NCI-H1092 (cell line): ENCODE data around the gene MAMDC4.
"Not testable (repeated sequence)": the region's sequence is repeated elsewhere in the genome, so short reads cannot be mapped to it uniquely, and the experiment has no call there.

ENCODE experiments used
- DNase-seq: peaks from one replicate; lab custom pipeline; 2025; lab: John Stamatoyannopoulos, UW

Gene MAMDC4

DNA sequence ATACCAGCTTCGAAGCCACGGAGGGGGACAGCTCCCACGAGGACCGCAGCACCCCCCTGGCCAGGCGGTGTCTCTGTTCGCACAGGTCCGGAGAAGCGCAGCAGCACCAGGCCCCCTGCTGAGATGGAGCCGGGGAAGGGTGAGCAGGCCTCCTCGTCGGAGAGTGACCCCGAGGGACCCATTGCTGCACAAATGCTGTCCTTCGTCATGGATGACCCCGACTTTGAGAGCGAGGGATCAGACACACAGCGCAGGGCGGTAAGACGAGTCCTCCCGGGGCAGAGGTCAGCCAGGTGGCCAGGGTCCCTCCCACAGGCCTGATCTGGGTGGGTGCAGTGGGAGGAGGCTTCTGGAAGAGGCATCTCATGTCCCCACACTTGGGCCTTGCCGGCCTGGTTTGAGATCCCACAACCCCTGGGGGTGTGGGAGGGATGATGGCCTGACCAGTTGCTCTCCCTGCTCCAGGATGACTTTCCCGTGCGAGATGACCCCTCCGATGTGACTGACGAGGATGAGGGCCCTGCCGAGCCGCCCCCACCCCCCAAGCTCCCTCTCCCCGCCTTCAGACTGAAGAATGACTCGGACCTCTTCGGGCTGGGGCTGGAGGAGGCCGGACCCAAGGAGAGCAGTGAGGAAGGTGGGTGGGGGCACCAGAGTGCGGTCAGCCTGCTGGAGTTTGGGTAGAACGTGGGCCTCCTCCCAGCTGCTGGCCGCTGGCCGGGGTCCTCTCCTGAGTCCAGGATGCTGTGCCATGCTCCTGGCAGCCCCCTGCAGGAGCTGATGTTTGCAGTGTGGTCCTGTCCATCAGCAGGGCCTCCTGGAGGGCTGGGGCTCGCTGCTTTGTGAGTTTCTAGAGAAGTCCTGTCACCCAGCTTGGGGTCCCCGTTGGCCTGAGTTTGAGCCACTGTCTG lies 12.7 kb upstream of the MAMDC4 start:
- no peak for DNase-seq

DNA sequence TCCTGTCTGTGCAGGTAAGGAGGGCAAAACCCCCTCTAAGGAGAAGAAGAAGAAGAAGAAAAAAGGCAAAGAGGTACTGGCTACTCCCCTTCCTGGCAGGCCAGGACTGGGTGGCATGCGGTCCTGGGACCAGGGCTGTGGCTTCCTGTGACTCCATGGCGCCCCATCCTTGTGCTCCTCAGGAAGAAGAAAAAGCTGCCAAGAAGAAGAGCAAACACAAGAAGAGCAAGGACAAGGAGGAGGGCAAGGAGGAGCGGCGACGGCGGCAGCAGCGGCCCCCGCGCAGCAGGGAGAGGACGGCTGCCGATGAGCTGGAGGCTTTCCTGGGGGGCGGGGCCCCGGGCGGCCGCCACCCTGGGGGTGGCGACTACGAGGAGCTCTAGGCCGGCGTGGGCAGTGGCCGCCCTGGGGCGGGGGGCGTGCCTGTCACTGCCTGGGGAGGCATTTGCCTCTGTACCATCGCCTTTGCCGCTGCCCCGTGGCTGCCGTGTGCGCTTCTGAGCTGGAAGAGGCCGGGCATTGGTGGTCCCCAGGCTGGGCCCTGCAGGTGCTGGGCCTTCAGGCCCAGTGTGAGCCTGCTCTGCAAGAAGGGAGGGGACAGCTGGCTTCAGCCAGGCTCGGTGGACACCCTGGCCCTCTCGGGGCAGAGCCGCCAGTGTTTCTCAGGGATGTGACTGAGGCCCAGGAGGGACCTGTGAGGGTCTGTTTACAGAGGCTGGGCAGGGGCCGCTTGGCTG lies 11.8 kb upstream of the MAMDC4 start:
- DNase-seq, result no peak

DNA sequence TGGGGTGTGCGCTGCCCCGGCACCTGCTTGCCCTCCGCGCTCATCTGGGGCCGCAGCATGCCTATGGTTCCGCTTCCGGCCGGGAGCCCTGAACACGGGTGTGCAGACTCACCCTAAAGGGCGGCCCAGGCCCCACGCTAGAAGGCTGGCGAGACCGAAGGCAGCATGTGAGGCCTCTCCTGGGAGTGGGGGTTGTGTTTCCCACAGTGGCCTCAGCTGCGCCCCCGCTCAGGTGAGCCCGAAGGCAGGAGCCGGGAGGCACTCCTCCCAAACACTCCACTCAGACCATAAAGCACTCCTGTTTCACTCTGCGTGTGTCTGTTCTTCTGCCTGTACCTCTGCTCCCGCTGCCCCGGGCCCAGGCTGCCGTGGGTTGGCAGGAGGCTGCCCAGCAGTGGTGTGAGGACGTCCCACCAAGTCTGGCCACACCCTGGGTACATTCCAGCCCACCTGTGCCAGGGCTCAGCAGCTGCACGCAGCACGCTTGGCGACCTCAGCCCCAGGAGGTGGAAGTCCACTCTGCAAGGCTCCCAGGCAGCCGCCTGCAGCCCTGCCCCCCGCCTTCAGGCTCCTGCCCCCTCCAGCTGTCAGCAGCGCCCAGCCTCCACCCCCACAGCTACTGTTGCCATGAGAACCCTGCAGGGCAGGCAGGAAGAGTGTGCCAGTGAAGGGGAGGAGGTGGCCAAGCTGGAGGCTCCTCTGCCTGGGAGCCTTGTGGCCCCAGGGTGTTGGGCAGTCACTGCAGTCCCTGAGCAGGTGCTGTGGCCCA lies 11.1 kb upstream of the MAMDC4 start:
- DNase-seq, result peak; percentile 76

DNA sequence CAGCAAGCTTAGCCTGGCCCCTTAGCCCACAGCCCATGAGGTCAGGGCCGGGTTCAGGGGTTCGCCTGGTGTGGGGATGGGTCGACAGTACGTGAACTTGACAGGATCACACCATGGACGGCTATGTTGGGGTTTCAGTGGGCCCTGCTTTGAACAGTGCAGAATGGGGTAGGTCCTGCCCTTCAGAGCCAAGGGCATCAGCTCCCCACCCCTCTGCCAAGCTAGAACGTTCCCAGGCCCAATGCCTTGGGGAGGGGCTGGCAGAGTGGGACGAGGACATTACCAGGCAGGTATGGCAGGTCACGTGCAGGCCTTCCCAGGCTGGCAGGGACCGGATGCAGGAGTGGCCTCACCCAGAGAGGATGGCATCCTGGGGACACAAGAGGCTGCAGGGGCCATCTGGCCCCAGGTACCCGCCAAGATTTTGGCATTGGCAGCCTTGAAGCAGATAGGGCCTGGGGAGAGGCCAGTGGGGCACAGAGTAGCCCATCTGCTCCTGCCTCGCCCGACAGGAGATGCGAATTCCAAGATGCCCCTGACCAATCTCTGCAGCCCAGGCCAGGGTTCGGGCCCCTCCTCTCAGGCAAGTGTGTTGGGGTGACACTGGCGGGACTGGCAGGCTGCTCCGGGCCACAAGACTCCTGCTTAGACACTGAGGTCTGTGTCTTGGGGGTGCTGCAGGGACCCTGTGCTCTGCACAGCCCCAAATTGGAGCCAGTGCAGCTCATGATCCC lies 10.3 kb upstream of the MAMDC4 start:
- not testable (repeated sequence) for DNase-seq

DNA sequence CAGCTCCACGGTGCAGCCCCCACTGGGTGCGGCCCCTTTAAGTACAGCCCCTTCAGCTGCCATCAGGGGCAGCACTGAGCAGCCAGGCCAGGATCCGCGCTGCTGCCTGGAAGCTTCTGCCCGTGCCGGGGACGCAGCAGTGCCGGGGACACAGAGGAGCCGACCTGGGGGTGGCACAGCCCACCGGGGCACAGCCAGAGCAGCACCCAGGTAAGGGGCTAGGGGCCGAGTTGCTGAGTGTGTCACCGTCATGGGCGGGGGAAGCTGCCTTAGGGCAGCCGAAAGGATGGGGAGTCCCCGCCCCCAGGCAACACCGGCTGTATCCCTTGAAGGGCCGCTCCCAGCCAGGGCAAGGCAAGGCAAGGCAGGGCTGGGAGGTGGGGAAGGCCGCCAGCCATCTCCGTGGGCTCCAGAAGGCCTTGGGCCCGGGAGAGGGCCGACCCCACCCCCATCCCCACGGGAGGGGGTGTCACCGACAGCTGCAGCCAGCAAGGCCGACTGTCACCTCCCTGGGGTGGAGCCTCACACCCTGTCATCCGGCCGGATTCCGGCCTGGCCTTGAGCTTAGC lies 9.7 kb upstream of the MAMDC4 start, which contains the start of gene AJM1:
TSS of gene AJM1 (plus strand) at position 99 of the 569 bp plus-strand sequence. CDS start 1,937 bp downstream, outside the sequence.
- peak; percentile 68 for DNase-seq

DNA sequence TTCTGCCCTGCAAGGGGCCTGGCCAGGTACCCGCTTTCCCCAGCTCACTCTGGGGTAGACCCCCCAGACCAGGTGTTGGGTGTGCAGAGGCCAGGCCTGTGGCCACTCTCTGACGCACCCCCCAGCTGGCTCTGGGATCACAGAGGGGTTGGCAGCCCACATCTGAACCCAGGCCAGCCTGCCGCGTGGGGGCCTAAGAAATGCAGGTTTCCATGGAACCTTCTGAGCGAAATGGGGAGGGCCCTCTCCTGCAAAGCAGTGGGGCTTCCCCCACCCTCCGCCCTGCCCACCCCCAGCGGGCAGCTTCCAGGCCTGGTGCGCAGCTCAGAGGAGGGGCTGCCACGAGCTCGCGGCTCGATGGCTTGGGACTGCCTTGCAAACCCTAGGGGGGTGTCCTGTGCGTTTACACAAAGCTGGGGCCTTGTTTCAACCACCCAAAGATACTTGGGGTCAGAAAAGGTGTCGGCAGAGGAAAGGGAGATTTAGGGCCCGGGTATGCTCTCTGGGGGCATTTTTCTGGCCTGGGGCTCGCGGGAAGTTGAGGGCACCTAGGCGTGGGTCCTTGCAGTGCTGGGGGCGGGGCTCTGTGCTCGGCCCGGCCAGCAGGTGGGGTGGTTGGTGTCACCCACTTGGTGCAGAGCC lies 8.9 kb upstream of the MAMDC4 start:
- not testable (repeated sequence) for DNase-seq

DNA sequence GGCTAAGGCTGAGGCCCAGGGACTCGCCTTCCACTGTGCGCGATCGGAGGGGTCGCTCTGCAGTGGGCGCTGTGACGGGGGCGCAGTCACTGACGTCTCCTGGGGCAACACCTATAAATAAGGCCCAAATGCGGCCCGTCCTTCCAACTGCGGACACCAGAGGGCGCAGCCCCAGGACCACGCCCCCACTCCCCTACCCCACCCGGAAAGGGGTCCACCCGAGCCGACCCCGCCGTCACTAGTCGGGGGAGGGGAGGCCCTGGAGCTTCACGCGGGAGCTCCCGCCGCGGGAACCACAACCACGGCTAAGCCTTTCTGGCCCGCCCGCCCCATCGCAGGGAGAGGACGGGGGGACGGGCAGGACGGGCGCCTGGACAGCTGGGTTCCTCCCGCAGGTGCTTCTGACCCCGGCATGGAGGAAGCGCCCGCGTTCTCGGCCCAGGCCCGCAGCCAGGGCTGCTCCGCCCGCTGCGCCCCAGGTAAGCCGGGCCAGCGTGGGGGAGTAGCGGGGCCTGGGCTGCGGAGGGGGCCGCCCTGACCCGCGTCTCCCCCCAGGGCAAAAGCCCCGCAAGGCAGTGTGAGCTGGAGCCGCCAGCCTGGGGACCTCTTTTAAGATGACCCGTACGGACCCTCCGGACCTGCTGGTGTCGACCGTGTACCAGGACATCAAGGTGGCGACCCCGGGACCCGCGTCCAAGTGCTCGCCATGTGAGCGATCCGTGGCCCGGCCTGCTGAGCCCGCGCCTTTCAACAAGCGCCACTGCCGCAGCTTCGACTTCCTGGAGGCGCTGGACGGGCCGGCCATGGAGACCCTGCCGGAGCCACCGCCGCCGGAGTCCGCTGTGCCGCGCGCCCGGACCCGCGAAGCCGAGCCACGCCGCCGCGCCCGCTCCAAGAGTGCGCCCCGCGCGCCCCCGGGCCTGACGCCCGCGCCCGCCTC lies 8.1 kb upstream of the MAMDC4 start:
- not testable (repeated sequence) for DNase-seq

DNA sequence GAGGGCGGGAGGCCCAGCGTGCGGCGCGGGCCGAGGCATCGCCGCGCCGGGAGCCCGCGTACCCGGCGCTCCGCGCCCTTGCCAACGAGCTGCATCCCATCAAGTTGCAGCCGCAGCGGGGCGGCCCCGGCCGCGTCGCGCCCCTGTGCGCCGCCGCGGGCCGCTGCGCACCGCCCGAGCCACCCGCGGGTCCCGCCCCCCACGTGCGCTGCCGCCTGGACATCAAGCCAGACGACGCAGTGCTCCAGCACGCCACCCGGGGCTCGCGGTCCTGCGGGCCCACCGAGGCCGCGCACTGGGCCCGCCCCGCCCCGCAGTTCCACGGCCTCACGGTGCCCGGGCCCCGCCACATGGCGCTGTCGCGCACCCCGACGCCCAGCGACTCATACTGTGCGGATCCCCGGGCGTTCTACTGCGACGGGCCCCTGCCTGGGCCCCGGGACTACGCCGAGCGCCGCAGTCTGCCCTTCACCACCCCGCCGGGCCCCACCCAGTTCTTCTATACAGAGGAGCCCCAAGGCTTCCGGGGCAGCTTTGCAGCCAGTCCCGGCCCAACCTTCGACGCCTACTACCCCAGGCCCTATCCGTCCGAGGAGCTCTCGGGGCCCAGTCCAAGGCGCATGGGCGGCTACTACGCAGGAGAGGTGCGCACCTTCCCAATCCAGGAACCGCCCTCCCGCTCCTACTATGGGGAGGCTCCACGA lies 7.2 kb upstream of the MAMDC4 start:
- no peak for DNase-seq

DNA sequence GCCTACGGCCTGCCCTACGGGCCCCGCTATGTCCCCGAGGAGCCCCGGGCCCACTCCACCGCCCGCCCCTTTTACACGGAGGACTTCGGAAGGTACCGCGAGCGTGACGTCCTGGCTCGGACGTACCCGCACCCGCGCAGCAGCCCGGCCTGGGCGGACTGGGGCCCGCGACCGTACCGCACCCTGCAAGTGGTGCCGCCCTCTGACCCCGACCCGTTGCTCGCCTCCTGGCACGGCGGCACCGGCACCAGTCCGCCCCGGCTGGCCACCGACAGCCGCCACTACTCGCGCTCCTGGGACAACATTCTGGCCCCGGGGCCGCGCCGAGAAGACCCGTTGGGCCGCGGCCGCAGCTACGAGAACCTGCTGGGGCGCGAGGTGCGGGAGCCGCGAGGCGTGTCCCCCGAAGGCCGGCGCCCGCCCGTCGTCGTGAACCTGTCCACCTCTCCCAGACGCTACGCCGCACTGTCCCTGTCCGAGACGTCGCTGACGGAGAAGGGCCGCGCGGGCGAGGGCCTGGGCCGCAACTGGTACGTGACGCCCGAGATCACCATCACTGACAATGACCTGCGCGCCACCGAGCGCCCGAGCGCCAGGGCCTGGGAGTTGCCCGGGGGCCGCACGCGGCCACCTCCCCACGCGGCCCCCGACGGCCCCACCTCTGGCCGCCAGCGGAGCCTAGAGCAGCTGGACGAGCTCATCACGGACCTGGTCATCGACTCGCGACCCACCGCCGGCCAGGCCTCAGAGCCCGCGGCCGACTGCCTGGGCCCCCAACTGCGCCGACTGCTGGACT lies 6.5 kb upstream of the MAMDC4 start:
- DNase-seq, result no peak

DNA sequence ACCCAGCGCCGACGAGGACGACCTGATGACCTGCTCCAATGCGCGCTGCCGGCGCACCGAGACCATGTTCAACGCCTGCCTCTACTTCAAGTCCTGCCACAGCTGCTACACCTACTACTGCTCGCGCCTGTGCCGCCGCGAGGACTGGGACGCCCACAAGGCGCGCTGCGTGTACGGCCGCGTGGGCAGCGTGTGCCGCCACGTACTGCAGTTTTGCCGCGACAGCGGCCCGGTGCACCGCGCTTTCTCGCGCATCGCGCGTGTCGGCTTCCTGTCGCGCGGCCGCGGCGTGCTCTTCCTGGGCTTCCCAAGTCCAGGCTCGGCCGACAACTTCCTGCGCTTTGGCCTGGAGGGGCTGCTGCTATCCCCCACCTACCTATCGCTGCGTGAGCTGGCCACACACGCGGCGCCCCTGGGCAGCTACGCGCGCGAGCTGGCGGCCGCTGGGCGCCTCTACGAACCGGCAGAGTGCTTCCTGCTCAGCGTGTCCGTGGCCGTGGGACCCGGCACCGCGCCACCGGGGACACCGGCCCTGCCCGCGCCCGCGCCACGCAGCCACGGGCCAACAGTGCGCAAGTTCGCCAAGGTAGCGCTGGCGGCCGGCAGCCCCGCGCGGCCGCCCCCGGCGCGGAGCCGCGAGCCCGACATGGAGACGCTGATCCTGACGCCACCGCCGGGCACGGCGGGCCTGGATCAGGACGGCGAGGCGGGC lies 5.6 kb upstream of the MAMDC4 start:
- no peak for DNase-seq

DNA sequence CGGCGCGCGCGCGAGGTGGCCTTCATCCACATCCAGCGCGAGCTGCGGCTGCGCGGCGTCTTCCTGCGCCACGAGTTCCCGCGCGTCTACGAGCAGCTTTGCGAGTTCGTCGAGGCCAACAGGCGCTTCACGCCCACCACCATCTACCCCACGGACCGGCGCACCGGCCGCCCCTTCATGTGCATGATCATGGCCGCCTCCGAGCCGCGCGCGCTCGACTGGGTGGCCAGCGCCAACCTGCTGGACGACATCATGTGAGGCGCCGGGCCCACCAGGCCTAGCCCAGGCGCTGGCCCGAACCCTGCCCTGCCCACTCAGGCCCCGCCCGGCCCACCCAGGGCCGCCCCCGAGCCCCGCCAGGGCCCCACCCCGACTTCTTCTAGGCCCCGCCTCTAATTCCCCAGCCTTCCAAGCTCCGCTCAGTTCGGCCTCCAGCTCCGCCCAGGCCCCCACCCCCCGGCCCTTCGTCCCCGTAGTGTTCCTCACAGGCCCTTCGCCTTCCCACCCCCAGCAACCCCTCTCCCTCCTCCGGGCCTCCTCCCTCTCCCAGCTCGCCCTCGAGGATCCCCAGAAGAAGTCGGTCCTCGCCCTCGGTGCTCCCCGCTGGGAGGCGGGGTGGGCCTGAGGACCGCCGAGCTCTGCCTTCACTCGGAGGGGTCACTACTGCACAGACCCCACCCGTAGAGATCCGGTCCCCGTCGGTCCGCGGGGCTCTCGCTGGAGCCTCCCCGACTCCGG lies 4.9 kb upstream of the MAMDC4 start:
- DNase-seq, result no peak

DNA sequence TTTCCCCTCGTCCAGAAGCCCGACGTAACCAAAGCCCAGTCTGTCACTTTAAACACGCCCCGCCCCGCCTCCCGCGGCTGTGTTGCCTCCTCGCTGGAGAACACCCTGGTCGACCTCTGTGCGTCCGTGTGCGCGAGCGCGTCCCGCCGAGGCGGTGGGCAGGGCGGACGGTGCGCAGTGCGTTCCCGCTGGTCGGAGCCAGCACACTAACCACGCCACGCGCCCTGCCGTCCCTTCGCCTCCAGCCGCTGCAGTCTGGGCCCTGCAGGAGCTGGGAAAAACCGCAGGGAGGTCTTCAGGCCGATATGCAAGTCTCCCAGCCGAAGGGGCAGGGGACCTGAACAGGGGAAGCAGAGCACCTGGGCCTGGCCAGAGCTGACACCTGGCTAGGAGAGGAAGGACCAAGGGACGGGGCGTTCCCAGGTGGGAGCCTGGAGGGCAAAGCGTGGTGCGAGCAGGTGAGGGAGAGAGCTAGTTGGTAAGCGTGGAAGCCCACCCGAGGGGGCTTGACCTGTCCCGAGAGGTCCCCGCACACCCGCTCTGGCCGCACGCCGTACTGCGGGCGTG lies 4.2 kb upstream of the MAMDC4 start:
- peak; percentile 57 for DNase-seq

DNA sequence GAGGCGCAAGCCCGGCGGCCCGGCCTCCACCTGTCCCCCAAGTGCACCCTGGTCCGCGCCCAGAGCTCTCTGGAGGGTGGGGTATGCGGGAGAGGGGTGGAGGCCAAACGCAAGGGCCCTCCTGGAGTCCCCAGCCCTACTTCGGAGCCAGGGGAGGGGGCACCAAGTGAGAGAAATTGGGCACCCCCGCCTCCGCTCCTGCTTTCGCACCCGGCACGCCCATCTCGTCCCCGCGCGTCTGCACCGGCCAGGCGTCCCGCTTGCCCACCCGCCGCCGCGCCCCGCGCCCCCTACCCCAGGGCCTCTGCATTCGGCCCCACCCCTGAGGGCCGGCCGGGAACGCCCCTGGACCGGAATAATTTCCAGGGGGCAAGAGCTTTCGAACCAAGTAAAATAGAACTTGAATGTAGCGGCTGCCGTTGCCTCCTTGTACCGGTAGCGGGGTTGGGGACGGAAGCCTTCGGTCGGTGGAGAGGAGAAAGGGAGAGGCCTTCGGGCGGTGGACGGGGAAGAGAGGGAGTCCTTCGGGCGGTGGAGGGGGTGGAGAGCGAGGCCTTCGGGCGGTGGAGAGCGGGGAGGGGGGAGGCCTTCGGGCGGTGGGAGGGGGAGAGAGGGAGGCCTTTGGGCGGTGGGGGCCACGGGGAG lies 3.6 kb upstream of the MAMDC4 start:
- DNase-seq, result peak; percentile 51

DNA sequence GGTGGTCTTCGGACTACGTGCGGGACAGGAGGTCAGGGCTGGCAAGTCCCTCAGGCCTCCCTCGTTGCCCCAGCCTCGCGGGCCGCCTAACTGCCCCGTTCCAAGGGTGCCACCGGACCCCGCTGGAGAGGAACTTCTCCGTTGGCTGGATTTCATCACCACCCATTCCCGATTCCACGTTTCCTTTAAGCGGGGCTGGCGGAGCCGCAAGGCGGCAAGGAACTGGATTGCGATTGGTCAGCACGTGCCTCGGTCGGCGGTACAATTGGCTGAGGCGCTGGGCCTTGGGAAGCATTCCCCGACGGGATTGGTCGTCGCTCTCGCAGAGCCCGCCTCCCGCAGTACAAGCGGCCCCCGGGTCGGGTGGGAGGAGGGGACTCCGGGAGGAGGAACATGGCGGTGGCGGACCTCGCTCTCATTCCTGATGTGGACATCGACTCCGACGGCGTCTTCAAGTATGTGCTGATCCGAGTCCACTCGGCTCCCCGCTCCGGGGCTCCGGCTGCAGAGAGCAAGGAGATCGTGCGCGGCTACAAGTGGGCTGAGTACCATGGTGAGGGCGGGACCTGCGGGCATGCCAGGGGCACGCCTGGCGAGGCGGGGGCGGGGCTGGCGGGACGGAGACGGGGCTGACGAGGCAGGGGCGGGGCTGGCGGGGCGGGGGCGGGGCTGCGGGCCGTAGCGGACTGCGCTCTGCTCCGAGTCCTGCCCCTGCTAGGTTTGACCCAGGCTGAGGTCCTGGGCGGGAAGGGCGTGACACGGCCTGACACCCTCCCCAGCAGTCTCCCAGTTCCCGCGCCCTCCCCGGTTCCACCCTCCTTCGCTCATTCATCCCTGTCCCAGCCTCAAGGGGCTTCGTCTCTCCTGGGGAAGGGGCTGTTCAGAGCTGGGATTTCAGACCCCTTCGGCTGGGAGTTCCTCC lies 2.8 kb upstream of the MAMDC4 start, which contains the start of gene PHPT1:
TSS of gene PHPT1 (plus strand) at position 372 of the 922 bp plus-strand sequence. CDS start at position 394, 22 bp downstream.
- peak; percentile 99 for DNase-seq
